Activated T-cell treated with anti-CD3 and anti-CD28 coated beads, Interleukin-2, amount 50 U/mL, for 4 hours (primary cell): ENCODE measurements around the gene GMEB2. TPM values are rescaled to one million over a fixed set of nuclear protein-coding genes. Genes with fewer than 3 reads are reported as not detected.

Experiments used
- ATAC-seq, 2 donors: fragments of 200-7000 bp; cut with Tn5 transposase; one replicate each; pipeline ENCODE4 v1.10.0; 2021
- DNase-seq: peaks from one replicate; pipeline ENCODE4 v3.0.0-alpha.2; 2020
- H3K27me3 Mint-ChIP-seq: one replicate; pipeline ENCODE4 v1.8.0; 2021; ENCODE audit warnings: low read depth, mixed read lengths
- H3K36me3 Mint-ChIP-seq: one replicate; pipeline ENCODE4 v1.8.0; 2022; ENCODE audit warnings: mixed read lengths; ENCODE audit not compliant: insufficient read depth
- H3K4me1 Mint-ChIP-seq: one replicate; pipeline ENCODE4 v1.8.0; 2021; ENCODE audit warnings: low read depth, mixed read lengths
- H3K4me3 Mint-ChIP-seq: one replicate; pipeline ENCODE4 v1.8.0; 2021; ENCODE audit warnings: mild to moderate bottlenecking, moderate library complexity, mixed read lengths
- H3K9me3 Mint-ChIP-seq: one replicate; pipeline ENCODE4 v1.8.0; 2021; ENCODE audit warnings: mixed read lengths
- total RNA-seq, 3 donors: library from RNA; stranded (reverse); gene quantifications; one replicate each; pipeline ENCODE4 v1.2.1, GENCODE V29; 2021

The GMEB2 gene
- total RNA-seq, 3 donors from 2014 or later: 14.6 to 16.1 (median 15.1) TPM

GRCh38 chr20:63556873-63557478, 69.9 kb downstream of the GMEB2 start:
- Mint-ChIP-seq H3K9me3 (no peaks in the 10 kb centered on the region), H3K4me3 (no peak overlapping the region), H3K27me3 (no peaks in the 10 kb centered on the region), H3K4me1 (peaks cover 13% of the 10 kb centered on the region), H3K36me3 (peaks cover 7% of the 10 kb centered on the region)
- DNase-seq (no peak), ATAC-seq (no peak)

GRCh38 chr20:63555661-63556381, 71.1 kb downstream of the GMEB2 start:
- DNase-seq: no peak
- Mint-ChIP-seq H3K27me3 (no peaks in the 10 kb centered on the region), H3K36me3 (peaks cover 7% of the 10 kb centered on the region), H3K4me3 (no peak overlapping the region), H3K9me3 (no peaks in the 10 kb centered on the region), H3K4me1 (peaks cover 13% of the 10 kb centered on the region)
- no peak for ATAC-seq

GRCh38 chr20:63554361-63555278, 72.3 kb downstream of the GMEB2 start:
- DNase-seq (no peak), ATAC-seq (no peak)
- H3K27me3 Mint-ChIP-seq: peaks cover under 1% of the 10 kb centered on the region
- peak overlapping the region; percentile 68 for H3K4me3 Mint-ChIP-seq
- H3K9me3 Mint-ChIP-seq: no peaks in the 10 kb centered on the region
- H3K4me1 Mint-ChIP-seq: peaks cover 12% of the 10 kb centered on the region
- peaks cover 3% of the 10 kb centered on the region for H3K36me3 Mint-ChIP-seq

GRCh38 chr20:63553933-63554290, 73.0 kb downstream of the GMEB2 start, which contains the start of gene FNDC11:
FNDC11 (plus strand) TSS chr20:63554159; CDS start chr20:63555664, 1,505 bp downstream.
- peaks cover 3% of the 10 kb centered on the region for H3K36me3 Mint-ChIP-seq
- peaks cover 5% of the 10 kb centered on the region for H3K27me3 Mint-ChIP-seq
- peaks cover 12% of the 10 kb centered on the region for H3K4me1 Mint-ChIP-seq
- peak; percentile 35 to 39 for ATAC-seq
- H3K9me3 Mint-ChIP-seq: no peaks in the 10 kb centered on the region
- peak within 1 kb of the TSS; percentile 68 for H3K4me3 Mint-ChIP-seq
- peak; percentile 55 for DNase-seq

- DNase-seq (peak; percentile 89), ATAC-seq (peak; percentile 83)
- Mint-ChIP-seq H3K4me1 (peaks cover 12% of the 10 kb centered on the region), H3K36me3 (no peaks in the 10 kb centered on the region), H3K9me3 (no peaks in the 10 kb centered on the region), H3K4me3 (peak overlapping the region; percentile 59), H3K27me3 (peaks cover 5% of the 10 kb centered on the region)
These were observed 73.5 kb downstream of the GMEB2 start for GRCh38 chr20:63553251-63553932.

- Mint-ChIP-seq H3K4me3 (peak overlapping the region; percentile 59), H3K4me1 (peaks cover 12% of the 10 kb centered on the region), H3K27me3 (peaks cover 5% of the 10 kb centered on the region), H3K36me3 (no peaks in the 10 kb centered on the region), H3K9me3 (no peaks in the 10 kb centered on the region)
- peak in 1 of 2 donors; percentile 15 for ATAC-seq
- DNase-seq: peak; percentile 41
These were observed 74.2 kb downstream of the GMEB2 start for GRCh38 chr20:63552481-63553249.

GRCh38 chr20:63551068-63551467, 75.8 kb downstream of the GMEB2 start:
- DNase-seq (no peak), ATAC-seq (no peak)
- Mint-ChIP-seq H3K27me3 (peaks cover 9% of the 10 kb centered on the region), H3K9me3 (no peaks in the 10 kb centered on the region), H3K4me3 (no peak overlapping the region), H3K4me1 (peaks cover 12% of the 10 kb centered on the region), H3K36me3 (no peaks in the 10 kb centered on the region)

GRCh38 chr20:63549679-63550282, 77.1 kb downstream of the GMEB2 start:
- ATAC-seq (no peak), DNase-seq (no peak)
- no peaks in the 10 kb centered on the region for H3K9me3 Mint-ChIP-seq
- peaks cover 12% of the 10 kb centered on the region for H3K27me3 Mint-ChIP-seq
- peaks cover 15% of the 10 kb centered on the region for H3K4me1 Mint-ChIP-seq
- H3K36me3 Mint-ChIP-seq: no peaks in the 10 kb centered on the region
- H3K4me3 Mint-ChIP-seq: no peak overlapping the region

- Mint-ChIP-seq H3K4me3 (no peak overlapping the region), H3K4me1 (peaks cover 15% of the 10 kb centered on the region), H3K9me3 (no peaks in the 10 kb centered on the region), H3K36me3 (no peaks in the 10 kb centered on the region), H3K27me3 (peaks cover 12% of the 10 kb centered on the region)
- no peak for DNase-seq
- no peak for ATAC-seq
These were observed 77.9 kb downstream of the GMEB2 start for GRCh38 chr20:63549019-63549418.

- no peak for ATAC-seq
- peaks cover 16% of the 10 kb centered on the region for H3K4me1 Mint-ChIP-seq
- no peak overlapping the region for H3K4me3 Mint-ChIP-seq
- no peaks in the 10 kb centered on the region for H3K36me3 Mint-ChIP-seq
- H3K27me3 Mint-ChIP-seq: peaks cover 12% of the 10 kb centered on the region
- H3K9me3 Mint-ChIP-seq: no peaks in the 10 kb centered on the region
- DNase-seq: no peak
These were observed 78.4 kb downstream of the GMEB2 start for GRCh38 chr20:63548542-63548941.

- no peaks in the 10 kb centered on the region for H3K36me3 Mint-ChIP-seq
- H3K4me3 Mint-ChIP-seq: no peak within 1 kb of the TSS
- peaks cover 14% of the 10 kb centered on the region for H3K4me1 Mint-ChIP-seq
- H3K27me3 Mint-ChIP-seq: peaks cover 12% of the 10 kb centered on the region
- H3K9me3 Mint-ChIP-seq: no peaks in the 10 kb centered on the region
- ATAC-seq: peak in 1 of 2 donors; percentile 15
- no peak for DNase-seq
These were observed 79.0 kb downstream of the GMEB2 start, which contains the start of gene SRMS for GRCh38 chr20:63547725-63548480. SRMS (minus strand) TSS chr20:63547749; CDS start chr20:63547463, 286 bp downstream.

- ATAC-seq (no peak), DNase-seq (no peak)
- Mint-ChIP-seq H3K4me1 (peaks cover 6% of the 10 kb centered on the region), H3K36me3 (no peaks in the 10 kb centered on the region), H3K27me3 (peaks cover 12% of the 10 kb centered on the region), H3K9me3 (no peaks in the 10 kb centered on the region), H3K4me3 (no peak overlapping the region)
These were observed 79.8 kb downstream of the GMEB2 start for GRCh38 chr20:63546956-63547724.
